HG03520 (cell line): Measurements from ENCODE around the gene DECR2.
"Not testable (repeated sequence)": the region's sequence is repeated elsewhere in the genome, so short reads cannot be mapped to it uniquely, and the experiment has no call there.

ENCODE experiments used
- ATAC-seq: cut with Tn5 transposase; IDR thresholded peaks from one replicate; pipeline ENCODE4 v1.9.1; 2021; ENCODE audit warnings: mild to moderate bottlenecking, moderate library complexity; ENCODE audit not compliant: unreplicated experiment

Gene DECR2, protein sequence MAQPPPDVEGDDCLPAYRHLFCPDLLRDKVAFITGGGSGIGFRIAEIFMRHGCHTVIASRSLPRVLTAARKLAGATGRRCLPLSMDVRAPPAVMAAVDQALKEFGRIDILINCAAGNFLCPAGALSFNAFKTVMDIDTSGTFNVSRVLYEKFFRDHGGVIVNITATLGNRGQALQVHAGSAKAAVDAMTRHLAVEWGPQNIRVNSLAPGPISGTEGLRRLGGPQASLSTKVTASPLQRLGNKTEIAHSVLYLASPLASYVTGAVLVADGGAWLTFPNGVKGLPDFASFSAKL

DNA sequence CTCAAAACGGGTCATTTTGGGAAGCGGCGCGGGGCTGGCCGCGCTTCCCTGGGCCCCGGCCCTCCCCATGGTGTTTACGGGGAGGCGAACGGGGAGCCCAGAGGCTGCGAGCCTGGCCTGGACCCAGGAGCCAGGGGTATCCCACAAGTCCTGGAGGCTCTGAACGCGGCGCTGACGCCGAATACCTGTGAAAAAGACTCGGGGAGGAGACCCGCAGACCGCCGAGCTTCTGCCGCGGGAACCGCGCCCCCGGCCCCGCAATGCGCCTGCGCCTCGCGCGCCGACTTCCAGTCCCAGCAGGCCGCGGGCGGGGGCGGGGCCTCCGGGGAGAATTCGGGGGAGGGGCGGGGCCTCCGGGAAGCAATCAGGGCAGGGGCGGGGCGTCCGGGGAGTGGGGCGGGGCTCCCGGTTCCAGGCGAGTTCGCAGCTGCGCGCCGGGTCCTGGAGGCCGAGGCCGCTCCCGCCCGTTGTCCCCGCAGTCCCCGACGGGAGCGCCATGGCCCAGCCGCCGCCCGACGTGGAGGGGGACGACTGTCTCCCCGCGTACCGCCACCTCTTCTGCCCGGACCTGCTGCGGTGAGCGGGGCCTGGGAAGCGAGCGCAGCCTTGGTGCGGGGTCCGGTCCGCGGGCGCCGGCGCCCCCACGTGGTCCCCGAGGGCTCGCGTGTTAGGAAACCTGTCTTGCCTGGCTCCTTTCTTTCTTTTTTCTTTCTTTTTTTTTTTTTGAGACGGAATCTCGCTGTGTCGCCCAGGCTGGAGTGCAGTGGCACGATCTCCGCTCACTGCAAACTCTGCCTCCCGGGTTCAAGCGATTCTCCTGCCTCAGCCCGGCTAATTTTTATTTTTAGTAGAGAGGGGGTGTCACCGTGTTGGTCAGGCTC, at the start of gene DECR2:
Gene DECR2 (plus strand): TSS at position 418 of the 881 bp plus-strand sequence. CDS start 79 bp downstream, at position 497.
- peak; percentile 45 for ATAC-seq

- peak; percentile 51 for ATAC-seq
Observed at GRCh38 chr16:352547-353403, 48.9 kb upstream of the DECR2 start, which contains the start of gene AXIN1. AXIN1 (minus strand) TSS chr16:352723; CDS start chr16:347025, 5,698 bp downstream.

GRCh38 chr16:353404-354290, 48.0 kb upstream of the DECR2 start:
- no peak for ATAC-seq

GRCh38 chr16:354291-354881, 47.3 kb upstream of the DECR2 start:
- ATAC-seq, result no peak

- ATAC-seq, result no peak
Observed at GRCh38 chr16:354971-355461, 46.7 kb upstream of the DECR2 start.

- no peak for ATAC-seq
Observed at GRCh38 chr16:356741-357140, 44.9 kb upstream of the DECR2 start.

DNA sequence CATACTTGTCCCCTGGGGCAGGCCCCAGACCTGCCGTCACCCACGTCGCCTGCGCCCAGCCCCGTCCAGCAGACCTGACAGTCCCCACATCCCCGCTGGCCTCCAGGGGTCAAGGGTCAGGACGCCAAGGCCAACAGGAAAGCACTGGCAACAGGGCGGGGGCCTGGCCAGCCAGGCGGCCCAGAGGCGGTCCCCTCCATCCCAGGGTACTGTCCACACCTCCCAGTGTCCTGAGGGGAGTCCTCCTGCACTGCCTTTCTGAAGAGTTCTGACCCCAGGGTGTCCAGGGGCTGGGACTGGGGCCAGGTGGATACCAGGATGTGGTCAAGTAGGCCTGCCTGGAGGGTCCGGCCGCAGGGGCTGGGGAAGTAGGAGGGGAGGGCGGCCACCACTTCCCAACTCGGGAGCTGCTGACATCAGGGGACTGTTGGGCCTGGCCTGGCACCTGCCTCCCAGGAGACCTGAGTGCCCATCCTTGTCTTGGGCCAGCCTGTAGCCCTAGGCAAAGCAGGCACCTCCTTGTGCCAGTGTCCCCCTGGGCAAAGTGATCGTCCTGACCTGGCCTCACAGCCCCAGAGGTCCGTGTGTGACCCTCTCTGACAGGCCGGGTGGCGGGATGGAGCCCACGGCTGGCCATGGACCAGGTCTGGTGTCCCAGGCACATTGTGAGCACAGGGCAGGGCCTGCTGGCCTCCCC, 42.5 kb upstream of the DECR2 start:
- ATAC-seq, result no peak

- ATAC-seq, result no peak
Observed at GRCh38 chr16:359871-360697, 41.6 kb upstream of the DECR2 start.

DNA sequence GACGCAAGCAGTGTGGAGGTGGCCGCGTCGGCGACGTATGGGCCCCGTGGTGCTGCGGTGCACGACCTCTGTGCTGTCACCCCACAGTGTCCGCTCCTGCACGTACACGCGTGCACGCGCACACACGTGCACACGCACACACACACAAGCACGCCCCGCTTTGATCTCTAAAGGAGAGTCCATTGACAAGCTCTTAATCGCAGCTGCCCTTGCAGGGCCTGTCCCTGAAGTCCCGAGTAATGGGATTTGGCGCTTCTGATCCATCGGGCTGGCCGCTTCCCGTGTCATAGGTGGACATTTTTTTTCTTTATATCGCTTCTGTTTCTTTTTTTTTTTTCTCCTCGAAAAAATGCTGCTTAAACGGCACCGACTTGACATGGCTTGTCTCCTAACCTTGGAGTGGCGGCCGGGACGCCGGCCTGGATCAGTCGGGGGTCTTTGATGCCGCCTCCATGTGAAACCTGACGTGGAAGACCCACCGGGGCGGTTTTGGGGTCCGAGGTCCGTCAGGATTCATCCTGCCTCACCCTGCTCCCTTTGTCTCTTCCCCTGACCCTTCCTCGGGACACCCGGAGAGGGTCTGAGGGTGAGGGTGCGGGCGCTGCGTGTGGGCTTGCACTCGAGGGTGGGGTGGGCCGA, 40.9 kb upstream of the DECR2 start:
- ATAC-seq, result no peak

DNA sequence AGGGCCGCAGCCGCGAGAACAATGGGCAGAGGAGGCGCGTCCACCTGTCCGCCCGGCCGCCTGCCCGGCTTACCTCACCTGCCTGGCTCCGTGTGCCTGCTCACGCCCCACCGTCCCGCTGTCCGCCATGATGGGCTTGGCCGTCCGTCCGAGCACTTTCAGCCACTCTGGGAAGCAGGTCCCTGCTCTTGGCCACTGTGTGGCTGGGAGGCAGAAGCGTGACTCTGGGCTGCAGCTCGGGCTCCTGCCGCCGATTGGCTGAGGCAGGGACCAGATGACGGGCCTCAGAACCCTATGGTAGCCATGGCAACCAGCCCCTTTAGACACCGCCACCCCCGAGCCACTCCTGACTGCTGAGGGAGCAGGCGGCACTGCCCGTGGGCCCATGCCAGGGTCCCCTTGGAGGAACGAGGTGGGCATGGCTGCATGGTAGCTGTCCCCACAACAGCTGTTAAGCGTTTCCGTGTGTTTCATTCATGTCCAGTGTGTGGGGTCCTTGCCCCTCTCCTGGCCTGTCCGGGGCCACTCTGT, 40.3 kb upstream of the DECR2 start:
- no peak for ATAC-seq

GRCh38 chr16:361872-362701, 39.6 kb upstream of the DECR2 start:
- no peak for ATAC-seq

GRCh38 chr16:362702-362999, 39.0 kb upstream of the DECR2 start:
- not testable (repeated sequence) for ATAC-seq

DNA sequence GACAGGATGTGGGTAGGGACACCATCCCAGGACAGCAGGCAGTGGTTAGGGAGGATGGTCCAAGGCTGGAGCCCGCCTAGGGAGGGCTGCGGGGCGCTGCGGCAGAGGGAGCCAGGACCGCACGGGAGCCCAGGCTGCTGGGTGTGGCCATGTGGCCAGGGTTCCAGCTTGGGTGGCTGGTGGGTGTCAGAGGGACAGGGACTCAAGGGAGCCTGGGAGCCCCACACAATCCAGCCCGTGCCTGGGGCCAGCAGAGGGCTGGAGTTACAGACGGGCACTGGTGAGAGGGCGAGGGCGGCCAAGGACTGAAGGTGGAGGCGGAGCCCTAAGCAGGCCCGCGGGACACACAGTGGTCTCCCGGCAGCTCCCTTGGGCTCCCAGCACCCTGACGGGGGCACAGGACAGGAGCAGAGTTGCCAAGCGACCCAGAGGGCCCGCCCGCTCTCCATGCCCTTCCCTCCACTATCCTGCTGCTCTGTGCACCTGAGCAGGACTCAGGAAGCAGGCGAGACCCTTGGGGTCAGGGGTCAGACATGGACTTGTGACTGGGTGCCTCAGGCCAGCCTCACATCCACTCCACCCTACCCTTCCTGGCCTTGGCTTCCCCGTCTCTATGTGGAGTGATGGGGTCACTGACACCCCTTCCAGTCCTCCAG, 38.4 kb upstream of the DECR2 start:
- no peak for ATAC-seq

GRCh38 chr16:363766-364490, 37.8 kb upstream of the DECR2 start:
- no peak for ATAC-seq
